GM23338 (cell line): ENCODE results near the gene SLC35A3. TPM values are rescaled to one million over a fixed set of nuclear protein-coding genes. Genes with fewer than 3 reads are reported as not detected.

Source experiments
- ATAC-seq: fragments of 200-7000 bp; cut with Tn5 transposase; 3 replicates; pipeline ENCODE4 v1.9.1; 2020
- DNase-seq: peaks from one replicate; pipeline ENCODE4 v3.0.0-alpha.2; 2015; ENCODE audit warnings: low spot score
- H2AFZ ChIP-seq: fragments of 200-600 bp; sonication (generic); 2 replicates; pipeline ENCODE4 v1.8.0; 2016; ENCODE audit warnings: antibody characterized with exemption, mild to moderate bottlenecking, moderate library complexity
- H3F3A ChIP-seq: fragments of 200-600 bp; sonication (generic); replicated peaks from 2 replicates; pipeline ENCODE4 v1.8.0; 2017; ENCODE audit warnings: antibody characterized with exemption, mixed run types, low read depth
- H3K27ac ChIP-seq: fragments of 200-600 bp; sonication (generic); 2 replicates; pipeline ENCODE4 v1.6.1; 2016; ENCODE audit warnings: low read depth
- H3K27me3 ChIP-seq: fragments of 200-600 bp; sonication (generic); 2 replicates; pipeline ENCODE4 v1.8.0; 2016; ENCODE audit warnings: mild to moderate bottlenecking, mixed run types, moderate library complexity; ENCODE audit not compliant: insufficient read depth
- H3K36me3 ChIP-seq: fragments of 200-600 bp; sonication (generic); 2 replicates; pipeline ENCODE4 v1.8.0; 2016; ENCODE audit warnings: mild to moderate bottlenecking; ENCODE audit not compliant: insufficient read depth
- H3K4me1 ChIP-seq: fragments of 200-600 bp; sonication (generic); 2 replicates; pipeline ENCODE4 v1.8.0; 2016; ENCODE audit warnings: mild to moderate bottlenecking, moderate library complexity; ENCODE audit not compliant: insufficient read depth
- H3K4me2 ChIP-seq: fragments of 200-600 bp; sonication (generic); 2 replicates; pipeline ENCODE4 v1.7.1; 2017; ENCODE audit warnings: mixed run types
- H3K4me3 ChIP-seq: fragments of 200-600 bp; sonication (generic); 2 replicates; pipeline ENCODE4 v1.6.1; 2016; ENCODE audit warnings: mixed run types
- H3K79me2 ChIP-seq: fragments of 200-600 bp; sonication (generic); replicated peaks from 2 replicates; pipeline ENCODE4 v1.8.0; 2017; ENCODE audit warnings: mild to moderate bottlenecking; ENCODE audit not compliant: insufficient read depth
- H3K9me2 ChIP-seq: fragments of 200-600 bp; sonication (generic); 2 replicates; pipeline ENCODE4 v1.8.0; 2017; ENCODE audit not compliant: insufficient read depth
- H4K20me1 ChIP-seq: fragments of 200-600 bp; sonication (generic); replicated peaks from 2 replicates; pipeline ENCODE4 v1.8.0; 2017; ENCODE audit warnings: mild to moderate bottlenecking; ENCODE audit not compliant: insufficient read depth
- H3K27ac Mint-ChIP-seq: 2 replicates; pipeline ENCODE4 v1.8.0; 2020; ENCODE audit warnings: inconsistent platforms, mild to moderate bottlenecking, moderate library complexity, mixed read lengths
- H3K27me3 Mint-ChIP-seq: 3 replicates; pipeline ENCODE4 v1.8.0; 2022; ENCODE audit warnings: low read depth, mild to moderate bottlenecking, moderate library complexity, mixed read lengths, inconsistent platforms; ENCODE audit not compliant: insufficient read depth, poor library complexity
- H3K36me3 Mint-ChIP-seq: 3 replicates; pipeline ENCODE4 v1.8.0; 2021; ENCODE audit warnings: low read depth, mild to moderate bottlenecking, inconsistent platforms, moderate library complexity, mixed read lengths
- H3K4me1 Mint-ChIP-seq: 3 replicates; pipeline ENCODE4 v1.8.0; 2020; ENCODE audit warnings: mild to moderate bottlenecking, inconsistent platforms, mixed read lengths
- H3K4me3 Mint-ChIP-seq: 3 replicates; pipeline ENCODE4 v1.8.0; 2021; ENCODE audit warnings: moderate library complexity, mild to moderate bottlenecking, inconsistent platforms, mixed read lengths
- H3K9me3 Mint-ChIP-seq: 3 replicates; pipeline ENCODE4 v1.8.0; 2020; ENCODE audit warnings: moderate library complexity, mild to moderate bottlenecking, inconsistent platforms, mixed read lengths
- CTCF ChIP-seq, 2 experiments: fragments of 200-600 bp in 1 of 2; sonication (generic) in 1 of 2; conservative IDR thresholded peaks; 2 replicates each; pipeline versions ENCODE4 v1.5.1 to v1.6.1; 2016 to 2017; ENCODE audit warnings: antibody characterized with exemption in 2 of 2, low read depth in 2 of 2, mild to moderate bottlenecking in 2 of 2, moderate library complexity in 1 of 2
- ETS1 ChIP-seq: IDR thresholded peaks from 2 replicates; pipeline ENCODE4 v1.6.1; 2016; ENCODE audit warnings: antibody characterized with exemption
- EZH2 ChIP-seq: fragments of 200-600 bp; sonication (generic); IDR thresholded peaks from one replicate; pipeline ENCODE4 v1.8.0; 2017; ENCODE audit warnings: antibody characterized with exemption, mild to moderate bottlenecking, low read depth; ENCODE audit not compliant: unreplicated experiment
- EZH2phosphoT487 ChIP-seq: fragments of 200-600 bp; sonication (generic); IDR thresholded peaks from one replicate; pipeline ENCODE4 v1.8.1; 2018; ENCODE audit warnings: antibody characterized with exemption; ENCODE audit not compliant: unreplicated experiment
- JUNB ChIP-seq: IDR thresholded peaks from one replicate; pipeline ENCODE4 v1.6.1; 2016; ENCODE audit warnings: antibody characterized with exemption; ENCODE audit not compliant: unreplicated experiment
- REST ChIP-seq: IDR thresholded peaks from one replicate; pipeline ENCODE4 v1.6.1; 2018; ENCODE audit warnings: antibody characterized with exemption; ENCODE audit not compliant: unreplicated experiment
- ZNF114 ChIP-seq: fragments of 250-450 bp; sonication (Bioruptor Pico); IDR thresholded peaks from 2 replicates; pipeline ENCODE4 v1.5.0; 2020; ENCODE audit warnings: mild to moderate bottlenecking, moderate library complexity
- ZNF462 ChIP-seq: fragments of 250-450 bp; sonication (Bioruptor Pico); IDR thresholded peaks from 2 replicates; pipeline ENCODE4 v1.5.0; 2020; ENCODE audit warnings: mild to moderate bottlenecking, moderate library complexity
- polyA plus RNA-seq: library from polyadenylated mRNA; unstranded; fragments of >200 nt; fragmentation: Nextera tagmentation; extraction: Ambion mirVana; gene quantifications from 2 replicates; pipeline ENCODE4 v1.2.1, GENCODE V29; 2016
- total RNA-seq: library from RNA; depleted of rRNA; stranded (reverse); fragments of >200 nt; shearing (Covaris generic); gene quantifications from 2 replicates; pipeline ENCODE4 v1.2.3, GENCODE V29; 2014

SLC35A3 gene
- total and polyA plus RNA-seq, 2 experiments from 2014 or later = 7.6 to 27.2 TPM

- H3K27me3 ChIP-seq = no peaks in the 10 kb centered on the region
- H3K4me2 ChIP-seq = no peak overlapping the region
- DNase-seq (no peak), ATAC-seq (no peak)
- TF ChIP-seq EZH2 (no peak), ZNF114 (CRISPR knock-in tag) (no peak), EZH2phosphoT487 (no peak), CTCF (conservative IDR thresholded peaks at IDR 0.05; ENCODE audit: low read depth in 2 of 2) (no peak)
- no peaks in the 10 kb centered on the region for H3K36me3 ChIP-seq
- H3K79me2 ChIP-seq = peaks cover 47% of the 10 kb centered on the region
- Mint-ChIP-seq H3K27ac (no peak overlapping the region), H3K4me1 (no peaks in the 10 kb centered on the region; the same call in 2 of the 3 replicates), H3K9me3 (no peaks in the 10 kb centered on the region; the same call in 2 of the 3 replicates), H3K36me3 (peaks cover 7% of the 10 kb centered on the region; the same call in 2 of the 3 replicates), H3K4me3 (no peak overlapping the region), H3K27me3 (peaks cover 2% of the 10 kb centered on the region)
- H4K20me1 ChIP-seq = 0 out of 2 replicates have a peak, but pooled peaks cover 8% of the 10 kb centered on the region
- H3K9me2 ChIP-seq = no peaks in the 10 kb centered on the region
- H3K27ac ChIP-seq = no peak overlapping the region
- no peak overlapping the region for H3K4me3 ChIP-seq
- H2AFZ ChIP-seq = no peak overlapping the region
- no peaks in the 10 kb centered on the region for H3F3A ChIP-seq
- no peaks in the 10 kb centered on the region for H3K4me1 ChIP-seq
Observed at GRCh38 chr1:99980928-99981327, 11.1 kb downstream of the SLC35A3 start.

- Histone ChIP-seq H4K20me1 (no peaks in the 10 kb centered on the region; the same call in 1 of the 2 replicates), H3K4me3 (no peak overlapping the region), H3K4me2 (no peak overlapping the region), H3F3A (no peaks in the 10 kb centered on the region), H3K27ac (no peak overlapping the region), H3K9me2 (no peaks in the 10 kb centered on the region), H2AFZ (no peak overlapping the region), H3K79me2 (peaks cover 60% of the 10 kb centered on the region), H3K36me3 (no peaks in the 10 kb centered on the region), H3K27me3 (no peaks in the 10 kb centered on the region), H3K4me1 (no peaks in the 10 kb centered on the region)
- peaks cover 6% of the 10 kb centered on the region; the same call in 2 of the 3 replicates for H3K9me3 Mint-ChIP-seq
- ATAC-seq = no peak
- peaks cover 23% of the 10 kb centered on the region; the same call in 2 of the 3 replicates for H3K36me3 Mint-ChIP-seq
- no peak for DNase-seq
- peaks cover 2% of the 10 kb centered on the region for H3K27me3 Mint-ChIP-seq
- no peaks in the 10 kb centered on the region for H3K4me1 Mint-ChIP-seq
- no peak overlapping the region for H3K27ac Mint-ChIP-seq
- no peak overlapping the region for H3K4me3 Mint-ChIP-seq
- TF ChIP-seq ETS1 (no peak), JUNB (no peak), ZNF462 (no peak), REST (no peak), ZNF114 (CRISPR knock-in tag) (no peak), EZH2phosphoT487 (no peak)
Observed at GRCh38 chr1:99986656-99987225, 16.9 kb downstream of the SLC35A3 start.
